CD14-positive monocyte (primary cell): ENCODE measurements around the gene TDRD1. TPM values are rescaled to one million over a fixed set of nuclear protein-coding genes. Genes with fewer than 3 reads are reported as not detected.

Source experiments
- DNase-seq, 3 donors: peaks; one replicate each; pipeline ENCODE4 v3.0.0-alpha.2; 2011 to 2022
- H2AFZ ChIP-seq: 2 replicates; pipeline ENCODE4 v1.6.0; 2012; ENCODE audit warnings: mild to moderate bottlenecking, low read depth, low read length, inconsistent platforms; ENCODE audit not compliant: insufficient read depth, poor library complexity, severe bottlenecking
- H3K27ac ChIP-seq, 2 donors: 1 replicate in 1 of 2; 2 replicates in 1 of 2; pipeline ENCODE4 v1.5.1; 2012 to 2013; ENCODE audit warnings: low read length in 2 of 2, control low read depth in 1 of 2, inconsistent platforms in 1 of 2, low read depth in 1 of 2, mild to moderate bottlenecking in 1 of 2
- H3K27me3 ChIP-seq, 2 donors: one replicate each; pipeline versions ENCODE4 v1.6.0 to v1.6.1; 2011 to 2013; ENCODE audit warnings: low read length in 2 of 2; ENCODE audit not compliant: control insufficient read depth in 2 of 2, insufficient read depth in 2 of 2
- H3K36me3 ChIP-seq, 2 donors: replicated peaks in 1 of 2; 1 replicate in 1 of 2; 2 replicates in 1 of 2; pipeline versions ENCODE4 v1.5.1 to v1.6.1; 2012 to 2013; ENCODE audit warnings: low read length in 2 of 2, control low read depth in 1 of 2, inconsistent platforms in 1 of 2, mild to moderate bottlenecking in 1 of 2; ENCODE audit not compliant: insufficient read depth in 2 of 2, control insufficient read depth in 1 of 2
- H3K4me1 ChIP-seq, 2 donors: 1 replicate in 1 of 2; 2 replicates in 1 of 2; pipeline versions ENCODE4 v1.5.1 to v1.6.1; 2012 to 2013; ENCODE audit warnings: low read length in 2 of 2, control low read depth in 1 of 2, inconsistent platforms in 1 of 2, mild to moderate bottlenecking in 1 of 2, moderate library complexity in 1 of 2; ENCODE audit not compliant: insufficient read depth in 2 of 2, control insufficient read depth in 1 of 2
- H3K4me2 ChIP-seq: replicated peaks from 2 replicates; pipeline ENCODE3; 2012; ENCODE audit warnings: low read length, moderate library complexity, mild to moderate bottlenecking; ENCODE audit not compliant: poor library complexity, severe bottlenecking; ENCODE audit errors: extremely low read depth
- H3K4me3 ChIP-seq, 3 experiments: fragments of 200-600 bp in 1 of 3; sonication (generic) in 1 of 3; replicated peaks in 1 of 3; 1 replicate in 2 of 3; 2 replicates in 1 of 3; pipeline ENCODE4 v1.5.1; 2011 to 2013; ENCODE audit warnings: low read length in 3 of 3, mild to moderate bottlenecking in 3 of 3, control low read depth in 2 of 3, low read depth in 2 of 3, inconsistent platforms in 1 of 3, moderate library complexity in 1 of 3
- H3K79me2 ChIP-seq: 2 replicates; pipeline ENCODE4 v1.6.0; 2012; ENCODE audit warnings: mild to moderate bottlenecking, control low read depth, inconsistent platforms, low read length, moderate library complexity; ENCODE audit not compliant: insufficient read depth
- H3K9ac ChIP-seq: 2 replicates; pipeline ENCODE4 v1.6.0; 2017; ENCODE audit warnings: low read length, mild to moderate bottlenecking; ENCODE audit not compliant: insufficient read depth, poor library complexity, severe bottlenecking
- H3K9me3 ChIP-seq, 2 donors: replicated peaks in 1 of 2; 1 replicate in 1 of 2; 2 replicates in 1 of 2; pipeline versions ENCODE4 v1.5.1 to v1.6.1; 2012 to 2013; ENCODE audit warnings: low read length in 2 of 2, control low read depth in 1 of 2; ENCODE audit not compliant: control insufficient read depth in 1 of 2, insufficient read depth in 1 of 2
- H4K20me1 ChIP-seq: 2 replicates; pipeline ENCODE4 v1.6.0; 2012; ENCODE audit warnings: mild to moderate bottlenecking, low read length, control low read depth, moderate library complexity; ENCODE audit not compliant: insufficient read depth
- H3K27ac Mint-ChIP-seq, 7 donors: one replicate each; pipeline ENCODE4 v1.8.0; 2020; ENCODE audit warnings: mild to moderate bottlenecking in 7 of 7, mixed read lengths in 7 of 7, moderate library complexity in 6 of 7, inconsistent platforms in 2 of 7
- H3K27me3 Mint-ChIP-seq, 3 donors: one replicate each; pipeline ENCODE4 v1.8.0; 2021 to 2022; ENCODE audit warnings: low read depth in 3 of 3, mild to moderate bottlenecking in 3 of 3, mixed read lengths in 3 of 3, moderate library complexity in 3 of 3, inconsistent platforms in 1 of 3
- H3K36me3 Mint-ChIP-seq, 2 donors: one replicate each; pipeline ENCODE4 v1.8.0; 2020; ENCODE audit warnings: mixed read lengths in 2 of 2, inconsistent platforms in 1 of 2, mild to moderate bottlenecking in 1 of 2
- H3K4me1 Mint-ChIP-seq: one replicate; pipeline ENCODE4 v1.8.0; 2020; ENCODE audit warnings: mild to moderate bottlenecking, mixed read lengths
- H3K4me3 Mint-ChIP-seq, 2 donors: one replicate each; pipeline ENCODE4 v1.8.0; 2020; ENCODE audit warnings: mild to moderate bottlenecking in 2 of 2, mixed read lengths in 2 of 2, moderate library complexity in 1 of 2
- H3K9me3 Mint-ChIP-seq, 7 donors: one replicate each; pipeline ENCODE4 v1.8.0; 2020 to 2022; ENCODE audit warnings: mixed read lengths in 7 of 7, mild to moderate bottlenecking in 6 of 7, moderate library complexity in 6 of 7, inconsistent platforms in 2 of 7
- CTCF ChIP-seq: fragments of 200-600 bp; IDR thresholded peaks from one replicate; pipeline ENCODE4 v1.8.0; 2022; ENCODE audit warnings: antibody characterized with exemption, mild to moderate bottlenecking
- WGBS: methylation state at CpG from one replicate; pipeline ENCODE4 v1.1.5; 2013; ENCODE audit warnings: missing lambda C conversion rate; ENCODE audit not compliant: insufficient coverage; 5-methylcytosine and 5-hydroxymethylcytosine counted together
- intact Hi-C, 2 donors: fragments of 100-400 bp; cut with micrococcal nuclease; formaldehyde crosslinking; loops; one replicate each; pipeline versions ENCODE4 v1.15.0 to v1.15.1; 2023
- polyA plus RNA-seq, 3 donors: library from polyadenylated mRNA; depleted of rRNA in 1 of 3; unstranded in 2 of 3; stranded (reverse) in 1 of 3; fragments of 300-500 nt in 2 of 3; fragments of >200 nt in 1 of 3; fragmentation: Illumina TruSeq in 2 of 3; gene quantifications; 1 replicate in 2 of 3; 2 replicates in 1 of 3; pipeline ENCODE4 v1.2.3, GENCODE V29; 2012 to 2021

The TDRD1 gene
- polyA plus RNA-seq, 3 donors = not detected

GRCh38 chr10:114183563-114183962 is 4.4 kb downstream of the TDRD1 start:
- WGBS = 94% methylated on average over 3 of the region's 9 CpGs
- Histone ChIP-seq H3K36me3 (no peaks in the 10 kb centered on the region), H3K79me2 (no peaks in the 10 kb centered on the region), H3K9ac (no peak overlapping the region), H3K4me2 (no peak overlapping the region), H3K4me3 (no peak overlapping the region), H3K4me1 (no peaks in the 10 kb centered on the region), H2AFZ (no peak overlapping the region), H3K9me3 (no peaks in the 10 kb centered on the region), H3K27me3 (no peaks in the 10 kb centered on the region), H3K27ac (no peak overlapping the region), H4K20me1 (no peaks in the 10 kb centered on the region)
- H3K9me3 Mint-ChIP-seq = peaks cover 0 to 4% (median 0%) of the 10 kb centered on the region in 7 donors
- H3K4me3 Mint-ChIP-seq = no peak overlapping the region
- intact Hi-C loops = no loop called here
- TF ChIP-seq CTCF = no peak
- H3K4me1 Mint-ChIP-seq = no peaks in the 10 kb centered on the region
- no peaks in the 10 kb centered on the region for H3K36me3 Mint-ChIP-seq
- H3K27ac Mint-ChIP-seq = no peak overlapping the region
- H3K27me3 Mint-ChIP-seq = peaks cover 3 to 6% (median 4%) of the 10 kb centered on the region in 3 donors
- no peak for DNase-seq

GRCh38 chr10:114184276-114184675 is 5.1 kb downstream of the TDRD1 start:
- Histone ChIP-seq H4K20me1 (no peaks in the 10 kb centered on the region), H3K36me3 (no peaks in the 10 kb centered on the region), H3K4me3 (no peak overlapping the region), H2AFZ (no peak overlapping the region), H3K27me3 (no peaks in the 10 kb centered on the region), H3K9me3 (no peaks in the 10 kb centered on the region), H3K27ac (no peak overlapping the region), H3K9ac (no peak overlapping the region), H3K4me2 (no peak overlapping the region), H3K79me2 (no peaks in the 10 kb centered on the region), H3K4me1 (no peaks in the 10 kb centered on the region)
- intact Hi-C loops = no loop called here
- WGBS = no CpG with 5 or more reads among the region's 5 CpGs
- DNase-seq = no peak
- Mint-ChIP-seq H3K27me3 (peaks cover 3 to 8% (median 3%) of the 10 kb centered on the region in 3 donors), H3K9me3 (peaks cover 0 to 3% (median 0%) of the 10 kb centered on the region in 7 donors), H3K27ac (no peak overlapping the region), H3K4me1 (no peaks in the 10 kb centered on the region), H3K4me3 (no peak overlapping the region), H3K36me3 (no peaks in the 10 kb centered on the region)
- TF ChIP-seq CTCF = no peak
